ENCODE results near the gene MYOZ2.

The MYOZ2 gene

GRCh38 chr4:119191505-119191904 is 55.9 kb downstream of the MYOZ2 start:
- TF ChIP-seq GATA1 (IDR thresholded peaks at IDR 0.05; ENCODE audit: low read depth, low read length), result no peak
- TF ChIP-seq POLR2A (IDR thresholded peaks at IDR 0.05; ENCODE audit: low read length), result no peak
- no peak for DNase-seq

- TF ChIP-seq GATA1 (IDR thresholded peaks at IDR 0.05; ENCODE audit: low read depth, low read length) (no peak), POLR2A (IDR thresholded peaks at IDR 0.05; ENCODE audit: low read length) (no peak)
Observed at GRCh38 chr4:119197772-119198212, 62.2 kb downstream of the MYOZ2 start.

GRCh38 chr4:119204916-119205315 is 69.3 kb downstream of the MYOZ2 start:
- no peak for DNase-seq
- TF ChIP-seq POLR2A (IDR thresholded peaks at IDR 0.05; ENCODE audit: low read length), result no peak
- TF ChIP-seq GATA1 (IDR thresholded peaks at IDR 0.05; ENCODE audit: low read depth, low read length), result no peak

More at GRCh38 chr4:119197772-119198212, 62.2 kb downstream of the MYOZ2 start:
- no peak for DNase-seq

GRCh38 chr4:119205690-119206089 is 70.1 kb downstream of the MYOZ2 start:
- no peak for DNase-seq

GRCh38 chr4:119206178-119206577 is 70.5 kb downstream of the MYOZ2 start:
- DNase-seq, result no peak
- TF ChIP-seq GATA1 (IDR thresholded peaks at IDR 0.05; ENCODE audit: low read depth, low read length) (no peak), POLR2A (IDR thresholded peaks at IDR 0.05; ENCODE audit: low read length) (no peak)

More at GRCh38 chr4:119205690-119206089, 70.1 kb downstream of the MYOZ2 start:
- TF ChIP-seq POLR2A (IDR thresholded peaks at IDR 0.05; ENCODE audit: low read length) (no peak), GATA1 (IDR thresholded peaks at IDR 0.05; ENCODE audit: low read depth, low read length) (no peak)

GRCh38 chr4:119207051-119207450 is 71.4 kb downstream of the MYOZ2 start:
- no peak for DNase-seq
- TF ChIP-seq POLR2A (IDR thresholded peaks at IDR 0.05; ENCODE audit: low read length), result no peak
- TF ChIP-seq GATA1 (IDR thresholded peaks at IDR 0.05; ENCODE audit: low read depth, low read length), result no peak

GRCh38 chr4:119209077-119209476 is 73.4 kb downstream of the MYOZ2 start:
- TF ChIP-seq GATA1 (IDR thresholded peaks at IDR 0.05; ENCODE audit: low read depth, low read length) (no peak), POLR2A (IDR thresholded peaks at IDR 0.05; ENCODE audit: low read length) (no peak)
- DNase-seq, result peak in 1 of 2 experiments; percentile 31

- no peak for DNase-seq
- no peak for TF ChIP-seq GATA1 (IDR thresholded peaks at IDR 0.05; ENCODE audit: low read depth, low read length)
- TF ChIP-seq POLR2A (IDR thresholded peaks at IDR 0.05; ENCODE audit: low read length), result no peak
Observed at GRCh38 chr4:119209586-119209985, 74.0 kb downstream of the MYOZ2 start.

GRCh38 chr4:119210775-119211174 is 75.1 kb downstream of the MYOZ2 start:
- TF ChIP-seq GATA1 (IDR thresholded peaks at IDR 0.05; ENCODE audit: low read depth, low read length) (no peak), POLR2A (IDR thresholded peaks at IDR 0.05; ENCODE audit: low read length) (no peak)
- no peak for DNase-seq

- DNase-seq, result no peak
- TF ChIP-seq GATA1 (IDR thresholded peaks at IDR 0.05; ENCODE audit: low read depth, low read length) (no peak), POLR2A (IDR thresholded peaks at IDR 0.05; ENCODE audit: low read length) (no peak)
Observed at GRCh38 chr4:119211867-119212233, 76.2 kb downstream of the MYOZ2 start.

- TF ChIP-seq GATA1 (IDR thresholded peaks at IDR 0.05; ENCODE audit: low read depth, low read length), result no peak
- TF ChIP-seq POLR2A (IDR thresholded peaks at IDR 0.05; ENCODE audit: low read length), result peak; percentile 92
- peak; percentile 93 to 96 for DNase-seq
Observed at GRCh38 chr4:119212234-119212963, 76.8 kb downstream of the MYOZ2 start, which contains the start of gene USP53. TSS of gene USP53 (plus strand) at chr4:119212713. CDS start at chr4:119239760, 27,047 bp downstream.

- peak; percentile 79 to 86 for DNase-seq
Observed at GRCh38 chr4:119212964-119213606, 77.5 kb downstream of the MYOZ2 start.

GRCh38 chr4:119218093-119218492 is 82.5 kb downstream of the MYOZ2 start:
- TF ChIP-seq POLR2A (IDR thresholded peaks at IDR 0.05; ENCODE audit: low read length), result no peak
- TF ChIP-seq GATA1 (IDR thresholded peaks at IDR 0.05; ENCODE audit: low read depth, low read length), result no peak
- DNase-seq, result no peak

More at GRCh38 chr4:119212964-119213606, 77.5 kb downstream of the MYOZ2 start:
- no peak for TF ChIP-seq POLR2A (IDR thresholded peaks at IDR 0.05; ENCODE audit: low read length)
- TF ChIP-seq GATA1 (IDR thresholded peaks at IDR 0.05; ENCODE audit: low read depth, low read length), result no peak

GRCh38 chr4:119221412-119221811 is 85.8 kb downstream of the MYOZ2 start:
- no peak for DNase-seq

More at GRCh38 chr4:119221412-119221811, 85.8 kb downstream of the MYOZ2 start:
- no peak for TF ChIP-seq POLR2A (IDR thresholded peaks at IDR 0.05; ENCODE audit: low read length)
- TF ChIP-seq GATA1 (IDR thresholded peaks at IDR 0.05; ENCODE audit: low read depth, low read length), result no peak

All from erythroblast (primary cell).